Esophagus squamous epithelium (tissue), 5 donors: ENCODE data around the gene COPS6. TPM values are rescaled to one million over a fixed set of nuclear protein-coding genes. Genes with fewer than 3 reads are reported as not detected.
A peak's percentile ranks its signal among the peaks of the same experiment; 100 is the strongest.

Experiments used
- DNase-seq: peaks from one replicate; lab custom pipeline; 2025; lab: John Stamatoyannopoulos, UW
- H3K27ac ChIP-seq, 4 donors: fragments of 200-600 bp; sonication (generic); one replicate each; pipeline ENCODE4 v1.5.1; 2016 to 2019; ENCODE audit warnings: mild to moderate bottlenecking in 1 of 4
- H3K27me3 ChIP-seq, 4 donors: fragments of 200-600 bp; sonication (generic); 1 replicate in 3 of 4; 2 replicates in 1 of 4; pipeline versions ENCODE4 v1.5.1 to v1.6.0; 2017 to 2021; ENCODE audit warnings: antibody characterized with exemption in 1 of 4
- H3K36me3 ChIP-seq, 3 donors: fragments of 200-600 bp; sonication (generic); one replicate each; pipeline ENCODE4 v1.5.1; 2016 to 2019
- H3K4me1 ChIP-seq, 3 donors: fragments of 200-600 bp; sonication (generic); one replicate each; pipeline ENCODE4 v1.5.1; 2017 to 2019
- H3K4me3 ChIP-seq, 4 donors: fragments of 200-600 bp; sonication (generic); 1 replicate in 3 of 4; 2 replicates in 1 of 4; pipeline ENCODE4 v1.5.1; 2016 to 2019; ENCODE audit warnings: mild to moderate bottlenecking in 2 of 4, moderate library complexity in 1 of 4
- H3K9me3 ChIP-seq, 3 donors: fragments of 200-600 bp; sonication (generic); one replicate each; pipeline ENCODE4 v1.5.1; 2016 to 2019
- CTCF ChIP-seq, 6 experiments: fragments of 450-650 bp in 4 of 6; fragments of 200-600 bp in 2 of 6; sonication (generic) in 2 of 6; IDR thresholded peaks; one replicate each; pipeline ENCODE4 v1.5.1; 2016 to 2019; ENCODE audit warnings: antibody characterized with exemption in 6 of 6, mild to moderate bottlenecking in 4 of 6, moderate library complexity in 4 of 6
- POLR2A ChIP-seq, 4 donors: fragments of 450-650 bp; IDR thresholded peaks; one replicate each; pipeline ENCODE4 v1.6.1; 2017; ENCODE audit warnings: antibody characterized with exemption in 4 of 4, mild to moderate bottlenecking in 4 of 4, moderate library complexity in 3 of 4
- WGBS, 2 donors: methylation state at CpG; one replicate each; pipeline ENCODE4 v1.1.5; 2018; 5-methylcytosine and 5-hydroxymethylcytosine counted together
- intact Hi-C: fragments of 100-400 bp; cut with DNase I; formaldehyde crosslinking; loops from one replicate; pipeline ENCODE4 v1.15.0; 2022
- total RNA-seq, 4 donors: library from RNA; depleted of rRNA; stranded (reverse); fragments of >200 nt; gene quantifications; one replicate each; pipeline ENCODE4 v1.1.0, GENCODE V29; 2016
- donor health status: DM: yes; HTN: yes; CAD: no.

COPS6 gene
- total RNA-seq, 4 donors from 2014 or later: 50.6 to 68.0 (median 62.2) TPM

- H3K9me3 ChIP-seq: no peaks in the 10 kb centered on the region
- peak overlapping the region in 1 of 4 donors; percentile 87 for H3K27ac ChIP-seq
- peaks cover 25 to 68% (median 55%) of the 10 kb centered on the region in 3 donors for H3K36me3 ChIP-seq
- intact Hi-C loops: no loop called here
- DNase-seq: no peak
- TF ChIP-seq POLR2A (IDR thresholded peaks at IDR 0.05): no peak
- no peak for TF ChIP-seq CTCF (IDR thresholded peaks at IDR 0.05)
- peaks cover 5 to 47% (median 17%) of the 10 kb centered on the region in 3 donors for H3K4me1 ChIP-seq
- 40 to 79% methylated on average over 7 to 10 of the region's 19 CpGs for WGBS, 2 donors
- no peak overlapping the region for H3K4me3 ChIP-seq
- no peaks in the 10 kb centered on the region for H3K27me3 ChIP-seq
Measured at GRCh38 chr7:100091411-100092181, 2.8 kb downstream of the COPS6 start.

- Histone ChIP-seq H3K36me3 (peaks cover 36 to 83% (median 65%) of the 10 kb centered on the region in 3 donors), H3K4me1 (peaks cover 4 to 46% (median 15%) of the 10 kb centered on the region in 3 donors), H3K4me3 (no peak overlapping the region), H3K27me3 (no peaks in the 10 kb centered on the region), H3K9me3 (no peaks in the 10 kb centered on the region), H3K27ac (no peak overlapping the region)
- TF ChIP-seq CTCF (IDR thresholded peaks at IDR 0.05) (no peak), POLR2A (IDR thresholded peaks at IDR 0.05) (no peak)
- WGBS, 2 donors: 52 to 70% methylated on average over 6 to 7 of the region's 8 CpGs
- no peak for DNase-seq
- intact Hi-C loops: no loop called here
Measured at GRCh38 chr7:100093054-100093453, 4.3 kb downstream of the COPS6 start.

GRCh38 chr7:100093498-100093897, 4.7 kb downstream of the COPS6 start:
- intact Hi-C loops: no loop called here
- peaks cover 0 to 46% (median 10%) of the 10 kb centered on the region in 3 donors for H3K4me1 ChIP-seq
- H3K27me3 ChIP-seq: no peaks in the 10 kb centered on the region
- H3K4me3 ChIP-seq: no peak overlapping the region
- H3K9me3 ChIP-seq: no peaks in the 10 kb centered on the region
- no peak overlapping the region for H3K27ac ChIP-seq
- no peak for DNase-seq
- peaks cover 39 to 87% (median 70%) of the 10 kb centered on the region in 3 donors for H3K36me3 ChIP-seq
- WGBS, 2 donors: 56 to 60% methylated on average over 1 to 9 of the region's 13 CpGs
- TF ChIP-seq POLR2A (IDR thresholded peaks at IDR 0.05) (no peak), CTCF (IDR thresholded peaks at IDR 0.05) (no peak)

GRCh38 chr7:100093925-100094486, 5.2 kb downstream of the COPS6 start:
- no peak overlapping the region for H3K27ac ChIP-seq
- H3K27me3 ChIP-seq: no peaks in the 10 kb centered on the region
- WGBS, 2 donors: 87 to 91% methylated on average over 11 to 15 of the region's 16 CpGs
- no peaks in the 10 kb centered on the region for H3K9me3 ChIP-seq
- no peak for DNase-seq
- H3K36me3 ChIP-seq: peaks cover 39 to 93% (median 75%) of the 10 kb centered on the region in 3 donors
- H3K4me3 ChIP-seq: no peak overlapping the region
- TF ChIP-seq CTCF (IDR thresholded peaks at IDR 0.05): no peak
- no peak for TF ChIP-seq POLR2A (IDR thresholded peaks at IDR 0.05)
- H3K4me1 ChIP-seq: peaks cover 0 to 49% (median 12%) of the 10 kb centered on the region in 3 donors
- intact Hi-C loops: no loop called here

GRCh38 chr7:100095289-100095688, 6.5 kb downstream of the COPS6 start:
- no peaks in the 10 kb centered on the region for H3K27me3 ChIP-seq
- 81 to 86% methylated on average over 8 to 9 of the region's 9 CpGs for WGBS, 2 donors
- intact Hi-C loops: no loop called here
- H3K4me1 ChIP-seq: peaks cover 7 to 48% (median 8%) of the 10 kb centered on the region in 3 donors
- no peak overlapping the region for H3K4me3 ChIP-seq
- no peak overlapping the region for H3K27ac ChIP-seq
- no peak for DNase-seq
- H3K36me3 ChIP-seq: peaks cover 39 to 93% (median 76%) of the 10 kb centered on the region in 3 donors
- TF ChIP-seq CTCF (IDR thresholded peaks at IDR 0.05) (no peak), POLR2A (IDR thresholded peaks at IDR 0.05) (no peak)
- H3K9me3 ChIP-seq: no peaks in the 10 kb centered on the region
